HL-60/S4 (cell line): ENCODE data around the gene BRF1.
"Not testable (repeated sequence)": the region's sequence is repeated elsewhere in the genome, so short reads cannot be mapped to it uniquely, and the experiment has no call there.

Experiments
- in situ Hi-C: fragments of 300-500 bp; cut with MboI; formaldehyde crosslinking; loops from 2 replicates; pipeline ENCODE4 v1.14.3; 2022; ENCODE audit warnings: low sequenced_read_pairs

Gene BRF1, protein sequence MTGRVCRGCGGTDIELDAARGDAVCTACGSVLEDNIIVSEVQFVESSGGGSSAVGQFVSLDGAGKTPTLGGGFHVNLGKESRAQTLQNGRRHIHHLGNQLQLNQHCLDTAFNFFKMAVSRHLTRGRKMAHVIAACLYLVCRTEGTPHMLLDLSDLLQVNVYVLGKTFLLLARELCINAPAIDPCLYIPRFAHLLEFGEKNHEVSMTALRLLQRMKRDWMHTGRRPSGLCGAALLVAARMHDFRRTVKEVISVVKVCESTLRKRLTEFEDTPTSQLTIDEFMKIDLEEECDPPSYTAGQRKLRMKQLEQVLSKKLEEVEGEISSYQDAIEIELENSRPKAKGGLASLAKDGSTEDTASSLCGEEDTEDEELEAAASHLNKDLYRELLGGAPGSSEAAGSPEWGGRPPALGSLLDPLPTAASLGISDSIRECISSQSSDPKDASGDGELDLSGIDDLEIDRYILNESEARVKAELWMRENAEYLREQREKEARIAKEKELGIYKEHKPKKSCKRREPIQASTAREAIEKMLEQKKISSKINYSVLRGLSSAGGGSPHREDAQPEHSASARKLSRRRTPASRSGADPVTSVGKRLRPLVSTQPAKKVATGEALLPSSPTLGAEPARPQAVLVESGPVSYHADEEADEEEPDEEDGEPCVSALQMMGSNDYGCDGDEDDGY

GRCh38 chr14:105300542-105301102 is at the start of gene BRF1:
TSS of gene BRF1 (minus strand) at chr14:105301001. CDS start at chr14:105300629, 372 bp downstream.
- in situ Hi-C loops = no loop called here

DNA sequence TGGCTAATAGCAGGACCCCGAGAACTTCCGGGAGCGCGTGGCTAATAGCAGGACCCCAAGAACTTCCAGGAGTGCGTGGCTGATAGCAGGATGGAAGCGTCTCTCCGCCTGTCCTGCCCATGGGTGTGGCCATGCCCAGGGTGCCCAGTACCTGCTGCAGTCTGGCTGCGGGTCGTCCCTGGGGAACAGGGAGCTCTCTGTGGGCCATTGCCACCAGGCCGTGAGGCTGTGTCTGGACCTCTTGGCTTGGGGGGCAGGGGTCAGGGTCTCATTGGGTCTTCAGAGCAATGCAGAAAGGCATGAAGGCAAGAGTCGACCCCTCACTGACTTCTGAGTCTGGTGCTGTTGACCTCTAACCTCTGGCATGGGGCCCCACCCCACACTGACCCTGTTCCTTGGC is 49.2 kb upstream of the BRF1 start:
- in situ Hi-C loops = loop anchor here (10.0 kb wide), 1 partner anchor 255 kb away; no protein-coding TSS in a partner anchor

DNA sequence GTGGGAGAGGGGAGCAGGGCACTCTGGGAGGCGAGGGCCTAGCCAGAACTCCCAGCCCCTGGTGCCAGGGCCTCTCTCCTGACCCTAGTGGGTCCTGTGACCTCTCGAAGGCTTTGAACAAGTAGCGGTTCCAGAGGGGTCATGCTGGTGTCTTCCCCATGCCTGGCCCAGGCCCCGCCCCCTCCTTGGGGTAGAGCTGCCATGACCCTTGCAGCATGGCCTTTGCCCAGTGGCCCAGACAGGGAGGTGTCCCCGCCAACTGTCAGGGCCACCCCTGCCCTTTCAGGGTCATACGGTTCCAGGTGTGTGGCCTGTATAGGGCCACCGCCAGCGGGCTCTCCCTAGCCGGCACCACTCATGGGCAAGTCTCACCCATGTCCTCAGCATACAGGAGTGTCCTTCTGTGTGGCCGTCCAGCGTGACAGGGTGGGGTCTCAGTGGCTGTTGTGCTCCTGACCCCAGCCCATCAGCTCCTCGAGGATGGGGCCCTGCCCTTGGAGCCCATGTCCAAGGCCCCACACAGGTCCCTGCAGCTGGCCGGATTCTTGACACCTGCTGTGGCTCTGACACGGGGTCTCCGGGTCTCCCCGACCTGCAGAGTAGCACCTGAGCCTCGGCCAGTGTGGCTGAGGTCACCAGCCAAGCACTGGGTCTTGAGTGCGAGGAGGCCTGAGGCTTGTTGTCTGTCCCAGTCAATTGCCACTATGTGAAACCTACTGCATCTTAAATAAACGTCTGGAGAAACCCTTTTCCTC is 48.3 kb upstream of the BRF1 start:
- in situ Hi-C loops = no loop called here

- in situ Hi-C loops = no loop called here
Measured at GRCh38 chr14:105348169-105348944, 47.6 kb upstream of the BRF1 start.

- in situ Hi-C loops = no loop called here
Measured at GRCh38 chr14:105347587-105347968, 46.8 kb upstream of the BRF1 start.

DNA sequence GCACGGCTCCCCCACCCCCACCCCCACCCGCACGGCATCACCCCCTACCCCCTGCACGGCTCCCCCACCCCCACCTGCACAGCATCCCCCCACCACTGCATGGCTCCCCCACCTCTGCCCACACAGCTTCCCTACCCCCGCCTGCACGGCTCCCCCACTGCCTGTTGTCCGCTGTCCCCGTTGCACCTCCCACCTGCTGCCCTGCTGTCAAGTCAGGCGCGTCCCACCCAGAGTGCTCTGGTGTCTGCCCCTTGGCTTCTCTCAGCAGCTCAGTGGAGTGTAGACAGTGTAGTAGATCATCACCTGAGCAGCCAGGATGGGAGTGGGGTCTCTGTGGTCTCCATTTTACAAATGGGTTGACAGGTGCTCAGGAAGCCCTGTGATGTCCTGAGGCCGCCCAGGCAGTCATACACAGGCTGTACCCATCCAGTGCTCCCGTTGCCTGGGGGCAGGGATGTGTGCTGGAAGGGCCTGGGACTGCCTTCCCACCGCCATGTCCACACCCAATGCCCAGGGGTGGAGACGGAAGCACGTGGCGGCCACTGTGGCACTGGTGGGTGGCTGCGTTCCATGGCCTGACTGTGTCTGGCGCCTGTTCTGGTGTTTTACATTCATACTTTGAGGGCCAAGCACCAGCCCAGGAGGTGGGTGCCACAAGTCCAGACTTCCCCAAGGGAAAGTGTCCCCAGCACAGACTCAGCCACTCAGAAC is 46.2 kb upstream of the BRF1 start:
- in situ Hi-C loops = no loop called here

DNA sequence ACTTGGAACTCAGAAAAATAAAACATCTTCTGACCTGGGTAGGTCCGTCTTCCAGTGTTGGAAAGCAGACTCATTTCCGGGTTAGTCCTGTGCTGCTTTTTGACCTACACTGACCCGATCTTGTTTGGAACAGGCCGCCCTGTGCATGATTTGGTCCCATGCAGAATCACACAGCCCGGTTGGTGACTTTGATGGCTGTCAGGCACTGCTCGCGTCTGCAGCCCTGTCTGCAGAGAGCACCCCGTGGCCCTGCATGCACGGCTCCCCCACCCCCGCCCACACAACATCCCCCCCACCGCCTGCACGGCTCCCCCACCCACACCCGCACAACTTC is 45.4 kb upstream of the BRF1 start:
- in situ Hi-C loops = no loop called here

DNA sequence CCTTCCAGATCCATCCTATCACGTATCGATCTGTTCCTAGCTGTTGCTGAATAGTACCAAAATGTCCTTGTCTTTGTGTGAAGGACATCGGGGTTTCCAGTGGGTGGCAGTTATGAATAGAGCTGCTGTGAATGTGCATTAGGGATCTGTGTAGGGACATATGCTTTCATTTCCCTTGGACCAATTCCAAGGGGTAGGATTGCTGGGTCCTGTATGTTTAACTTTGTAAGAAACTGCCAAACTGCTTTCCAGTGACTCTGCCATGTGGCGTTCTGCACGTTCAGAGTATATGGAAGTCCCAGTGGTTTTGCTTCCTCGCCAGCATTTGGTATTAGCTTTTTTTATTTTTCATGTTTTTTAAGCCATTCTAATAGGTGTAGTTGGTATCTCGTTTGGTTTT is 42.4 kb upstream of the BRF1 start:
- in situ Hi-C loops = no loop called here

DNA sequence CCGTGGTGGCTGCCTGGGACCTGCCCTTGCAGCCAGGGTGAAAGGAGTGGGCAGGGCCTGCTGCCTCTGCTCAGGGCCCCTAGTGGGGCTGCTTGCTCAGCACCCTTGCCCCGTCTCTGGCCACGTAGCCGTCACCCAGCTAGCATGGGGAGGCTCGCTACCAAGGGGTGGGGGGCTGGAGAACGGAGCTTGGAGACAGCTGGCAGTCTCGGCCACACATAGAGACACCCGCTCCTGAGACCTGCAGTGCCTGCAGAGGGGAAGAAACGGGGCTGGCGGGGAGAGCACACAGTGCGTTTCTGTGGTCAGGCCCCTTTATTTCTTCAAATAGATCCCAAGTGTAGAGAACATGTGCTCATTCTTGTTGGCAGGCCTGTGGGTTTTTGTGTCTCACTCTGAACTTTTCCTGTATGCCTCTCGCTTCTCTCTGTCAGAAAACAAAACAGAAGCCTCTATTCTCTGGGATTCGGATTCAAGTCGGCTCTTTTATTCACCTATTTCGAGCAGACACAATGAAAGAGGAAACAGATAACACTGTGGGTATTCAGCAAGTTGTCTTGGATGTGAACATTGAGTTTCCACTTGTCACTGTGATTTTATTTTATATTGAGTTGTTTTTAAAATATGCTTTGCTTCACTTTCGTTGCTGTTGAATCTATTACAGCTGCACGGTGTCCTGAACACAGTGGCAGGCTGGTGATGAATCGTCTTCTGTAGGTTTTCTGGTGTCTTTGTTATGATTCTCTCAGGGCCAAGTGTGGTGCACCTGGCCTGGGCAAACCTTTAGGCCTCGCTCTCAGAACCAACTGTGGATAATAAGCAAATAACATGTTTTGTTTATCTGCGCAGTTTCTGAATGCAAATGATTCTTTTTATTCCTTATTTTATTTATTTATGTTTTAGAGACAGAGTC is 40.3 kb upstream of the BRF1 start:
- in situ Hi-C loops = no loop called here

GRCh38 chr14:105337966-105338741 is 37.4 kb upstream of the BRF1 start:
- in situ Hi-C loops = no loop called here

DNA sequence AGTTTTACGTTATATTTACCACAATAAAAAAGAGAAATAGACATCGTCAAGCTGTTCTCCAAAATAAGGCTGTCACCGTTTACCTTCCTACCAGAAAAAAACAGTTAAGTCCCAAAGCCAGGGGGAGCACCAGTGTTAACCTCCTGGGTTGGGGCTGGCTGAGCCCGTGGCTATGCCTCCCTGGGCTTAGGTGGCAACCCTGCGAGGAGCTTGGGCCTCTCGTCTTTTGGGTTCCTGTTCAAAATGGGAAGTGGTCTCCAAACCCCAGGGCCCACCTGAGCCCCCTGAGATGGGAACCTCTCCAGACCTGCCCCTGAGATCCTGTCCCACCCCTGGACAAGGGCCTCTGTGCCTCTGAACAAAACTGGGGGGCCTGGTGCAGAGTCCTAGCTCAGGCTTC is 36.6 kb upstream of the BRF1 start:
- in situ Hi-C loops = no loop called here

DNA sequence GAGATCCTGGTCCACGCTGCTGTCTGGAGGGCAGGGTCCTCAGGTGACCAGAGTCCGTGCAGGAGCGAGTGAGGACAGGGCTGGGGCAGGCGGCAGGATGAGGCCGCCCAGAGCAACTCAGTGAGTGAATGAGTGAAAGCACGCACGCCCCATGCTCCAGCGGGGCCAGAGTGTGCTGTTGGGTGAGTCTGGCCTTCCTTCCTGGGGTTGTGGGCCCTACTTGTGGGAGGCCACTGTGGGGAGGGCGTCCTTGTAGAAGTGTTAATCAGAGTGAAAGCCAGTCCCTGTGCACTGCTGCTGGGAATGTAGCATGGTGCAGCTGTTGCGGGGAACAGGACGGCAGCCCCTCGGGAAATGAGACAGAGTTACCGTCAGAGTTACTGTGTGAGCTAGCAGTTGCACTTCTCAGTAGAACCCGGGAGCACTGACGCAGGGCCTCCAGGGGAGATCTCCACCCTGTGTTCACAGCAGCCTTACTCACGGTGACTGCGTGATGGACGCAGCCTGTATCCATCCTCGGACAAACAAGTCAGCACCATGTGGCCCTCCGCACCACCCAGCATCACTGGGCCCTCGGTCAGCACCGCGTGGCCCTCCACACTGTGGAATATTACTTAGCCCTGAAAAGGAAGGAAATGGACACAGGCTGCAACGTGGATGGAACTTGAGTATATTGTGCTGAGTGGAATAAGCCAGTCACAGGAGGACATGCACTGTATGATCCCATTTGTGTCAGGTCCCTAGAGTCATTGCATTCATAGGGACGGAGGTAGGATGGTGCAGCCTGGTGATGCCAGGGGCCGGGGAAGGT is 35.9 kb upstream of the BRF1 start:
- in situ Hi-C loops = no loop called here

DNA sequence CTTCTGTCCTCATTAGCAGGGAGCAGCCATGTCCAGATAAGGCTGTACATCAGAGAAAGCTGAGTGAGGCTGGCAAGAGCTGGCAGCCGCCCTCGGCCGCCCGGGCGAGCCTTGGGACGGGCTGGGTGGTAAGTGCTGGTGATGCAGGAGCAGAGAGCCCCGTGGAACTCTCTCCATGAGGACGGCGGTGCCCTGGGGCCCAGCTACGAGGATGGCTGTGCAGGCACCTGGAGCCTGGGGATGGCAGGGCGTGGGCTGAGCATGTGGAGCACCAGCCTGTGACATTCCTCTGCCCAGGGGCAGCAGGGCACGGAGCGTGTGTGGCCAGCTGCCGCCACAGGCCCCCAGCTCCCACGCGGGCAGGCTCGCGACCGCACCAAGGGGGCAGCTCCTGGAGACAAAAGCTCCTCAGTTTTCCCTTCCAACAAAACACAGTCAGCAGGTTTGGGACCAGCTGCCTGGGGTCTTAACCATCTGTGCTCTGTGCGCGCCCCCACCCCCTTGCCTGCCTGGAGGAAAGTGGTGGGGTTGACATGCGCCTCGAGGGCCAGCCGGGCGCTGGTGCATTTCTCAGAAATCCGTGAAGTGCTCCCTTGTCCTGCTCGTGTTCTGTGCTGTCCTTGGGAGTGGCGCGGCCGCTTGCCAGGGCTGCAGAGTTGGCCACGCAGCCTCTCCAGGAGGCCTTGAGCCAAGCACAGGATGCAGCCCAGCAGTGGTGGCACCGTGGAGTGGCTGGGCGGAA is 35.1 kb upstream of the BRF1 start:
- in situ Hi-C loops = no loop called here

GRCh38 chr14:105335231-105335542 is 34.4 kb upstream of the BRF1 start:
- in situ Hi-C loops = not testable (repeated sequence)

DNA sequence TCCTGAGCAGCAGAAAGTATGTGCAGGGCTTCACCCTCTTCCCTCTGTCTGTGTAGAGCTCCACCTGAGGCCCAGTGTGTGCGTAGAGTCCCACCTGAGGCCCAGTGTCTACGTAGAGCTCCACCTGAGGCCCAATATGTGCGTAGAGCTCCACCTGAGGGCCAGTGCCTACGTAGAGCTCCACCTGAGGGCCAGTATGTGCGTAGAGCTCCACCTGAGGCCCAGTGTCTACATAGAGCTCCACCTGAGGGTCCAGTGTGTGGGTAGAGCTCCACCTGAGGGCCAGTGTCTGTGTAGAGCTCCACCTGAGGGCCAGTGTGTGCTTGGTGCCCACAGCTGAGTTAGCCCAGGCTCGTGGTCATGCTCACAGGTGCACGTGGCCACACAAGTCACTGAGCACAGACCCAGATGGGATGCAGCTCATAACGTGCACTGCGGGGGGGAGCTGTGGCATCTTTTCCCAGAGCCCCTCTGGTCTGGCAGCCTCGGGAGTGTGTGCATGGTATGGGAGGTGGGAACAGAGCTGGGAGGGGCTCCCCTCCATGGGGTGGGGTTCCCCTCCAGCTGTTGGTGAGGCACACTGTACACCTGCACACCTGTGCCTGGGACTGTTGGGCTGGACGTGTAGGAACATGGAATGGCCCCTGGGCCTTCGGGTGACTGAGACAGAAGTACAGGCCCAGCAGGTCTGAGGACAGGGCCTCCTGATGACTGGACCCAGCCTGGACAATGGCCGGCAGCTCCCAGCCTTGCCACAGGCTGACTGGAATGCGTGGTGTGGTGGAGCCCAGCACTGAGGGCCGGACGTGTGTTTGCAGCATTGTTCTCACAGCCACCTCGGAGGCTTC is 33.8 kb upstream of the BRF1 start:
- in situ Hi-C loops = no loop called here
